ENCODE data around the gene ALB.

DNA sequence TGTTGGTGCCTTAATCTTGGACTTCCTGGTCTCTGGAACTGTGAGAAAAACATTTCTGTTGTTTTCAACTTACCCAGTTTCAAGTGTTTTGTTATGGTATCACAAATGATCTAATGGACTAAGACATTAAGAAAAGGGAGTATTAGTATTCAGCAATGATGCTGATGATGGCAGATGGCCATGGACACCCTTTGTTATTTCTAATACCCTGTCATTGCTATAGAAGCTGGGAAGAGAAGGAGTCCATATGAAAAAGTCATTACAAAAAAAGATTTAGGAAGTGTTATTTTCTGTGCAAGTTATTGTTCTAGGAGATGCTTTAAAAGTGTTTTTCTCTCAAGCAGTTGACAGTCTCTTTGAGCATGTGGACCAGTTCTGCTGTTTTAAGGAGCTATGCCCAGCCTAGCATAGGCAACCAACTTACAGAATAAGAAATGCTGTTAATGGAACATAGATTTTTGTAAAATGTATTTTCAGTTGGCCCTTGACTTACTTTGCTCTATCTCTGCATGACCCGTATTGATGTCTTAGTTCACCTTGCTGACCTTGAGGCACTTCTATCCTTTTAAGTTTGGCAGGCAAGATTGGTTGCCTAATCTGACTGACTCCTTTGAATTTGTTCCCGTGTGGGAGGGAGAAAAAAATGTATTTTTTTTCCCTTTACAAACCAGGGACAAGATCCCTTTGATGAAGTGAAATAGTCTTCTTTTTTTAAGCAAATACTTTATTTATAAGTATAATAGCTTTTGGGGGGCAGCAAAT lies 25.9 kb downstream of the ALB start:
- TF ChIP-seq CTCF (IDR thresholded peaks at IDR 0.05; ENCODE audit: low read depth, low read length) (no peak), EZH2phosphoT487 (IDR thresholded peaks at IDR 0.05; ENCODE audit: low read depth) (no peak)
